GM10248 (cell line): Measurements from ENCODE around the gene LRRC4C.

ENCODE experiments used
- CTCF ChIA-PET: fragments of 300-600 bp; sonication (Branson Sonifier 250); formaldehyde crosslinking; extraction: SDS; loops from one replicate; lab custom pipeline; 2021; ENCODE audit warnings: antibody characterized with exemption; lab: Yijun Ruan, JAX
- POLR2A ChIA-PET: fragments of 350-650 bp; sonication (Branson Sonifier 250); formaldehyde crosslinking; extraction: SDS; loops from one replicate; lab custom pipeline; 2020; ENCODE audit warnings: antibody characterized with exemption; lab: Yijun Ruan, JAX
- DNase-seq: peaks from one replicate; pipeline ENCODE4 v3.0.0; 2012; ENCODE audit errors: extremely low spot score
- CTCF ChIP-seq: IDR thresholded peaks from 2 replicates; pipeline ENCODE4 v1.5.1; 2012; ENCODE audit warnings: mild to moderate bottlenecking, low read depth; ENCODE audit errors: extremely low read depth, missing control alignments, control extremely low read depth

The LRRC4C gene

GRCh38 chr11:40642284-40642683, 817.2 kb downstream of the LRRC4C start:
- TF ChIP-seq CTCF, result no peak
- CTCF ChIA-PET, result no interaction called here
- no peak for DNase-seq
- POLR2A ChIA-PET, result no interaction called here

GRCh38 chr11:40619654-40620053, 839.8 kb downstream of the LRRC4C start:
- POLR2A ChIA-PET, result no interaction called here
- DNase-seq, result no peak
- CTCF ChIA-PET, result no interaction called here
- TF ChIP-seq CTCF, result no peak

GRCh38 chr11:40606800-40607199, 852.7 kb downstream of the LRRC4C start:
- no peak for TF ChIP-seq CTCF
- POLR2A ChIA-PET, result no interaction called here
- no peak for DNase-seq
- CTCF ChIA-PET, result interaction anchor here (1.1 to 1.6 kb wide), 3 partner anchors 8 to 26 kb away, joined by 3 to 4 read pairs (median 3); no protein-coding TSS in a partner anchor

GRCh38 chr11:40602866-40603552, 856.4 kb downstream of the LRRC4C start:
- POLR2A ChIA-PET, result no interaction called here
- TF ChIP-seq CTCF, result no peak
- CTCF ChIA-PET, result interaction anchor here (1.5 kb wide), 1 partner anchor 28 kb away, joined by 4 read pairs; no protein-coding TSS in a partner anchor
- DNase-seq, result no peak

GRCh38 chr11:40597546-40598113, 861.8 kb downstream of the LRRC4C start:
- CTCF ChIA-PET, result no interaction called here
- no peak for TF ChIP-seq CTCF
- no peak for DNase-seq
- POLR2A ChIA-PET, result no interaction called here

- CTCF ChIA-PET, result no interaction called here
- DNase-seq, result no peak
- POLR2A ChIA-PET, result no interaction called here
These were observed 886.1 kb downstream of the LRRC4C start for GRCh38 chr11:40573254-40573891.

More at GRCh38 chr11:40573254-40573891, 886.1 kb downstream of the LRRC4C start:
- no peak for TF ChIP-seq CTCF
